ENCODE results near the gene ATP9B.

DNA sequence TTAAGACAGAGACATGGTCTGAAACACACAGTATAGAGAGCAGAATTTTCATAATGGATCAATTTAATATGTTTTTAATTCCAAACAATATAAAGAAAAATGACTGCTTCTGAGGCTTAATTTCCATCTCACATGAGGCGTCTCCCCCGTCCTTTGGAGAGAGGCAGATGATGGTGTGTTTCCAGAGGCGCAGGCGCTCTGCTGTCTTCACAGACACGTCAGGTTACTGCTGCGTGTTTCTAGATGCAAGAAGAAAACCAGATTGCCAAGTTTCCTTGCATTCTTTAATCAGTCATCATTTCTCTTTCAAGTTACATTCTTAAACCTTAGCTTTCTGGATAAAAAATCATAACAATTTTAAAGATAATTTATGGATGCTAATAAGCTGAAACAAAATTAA is 160.2 kb downstream of the ATP9B start:
- TF ChIP-seq, protein P1, sequence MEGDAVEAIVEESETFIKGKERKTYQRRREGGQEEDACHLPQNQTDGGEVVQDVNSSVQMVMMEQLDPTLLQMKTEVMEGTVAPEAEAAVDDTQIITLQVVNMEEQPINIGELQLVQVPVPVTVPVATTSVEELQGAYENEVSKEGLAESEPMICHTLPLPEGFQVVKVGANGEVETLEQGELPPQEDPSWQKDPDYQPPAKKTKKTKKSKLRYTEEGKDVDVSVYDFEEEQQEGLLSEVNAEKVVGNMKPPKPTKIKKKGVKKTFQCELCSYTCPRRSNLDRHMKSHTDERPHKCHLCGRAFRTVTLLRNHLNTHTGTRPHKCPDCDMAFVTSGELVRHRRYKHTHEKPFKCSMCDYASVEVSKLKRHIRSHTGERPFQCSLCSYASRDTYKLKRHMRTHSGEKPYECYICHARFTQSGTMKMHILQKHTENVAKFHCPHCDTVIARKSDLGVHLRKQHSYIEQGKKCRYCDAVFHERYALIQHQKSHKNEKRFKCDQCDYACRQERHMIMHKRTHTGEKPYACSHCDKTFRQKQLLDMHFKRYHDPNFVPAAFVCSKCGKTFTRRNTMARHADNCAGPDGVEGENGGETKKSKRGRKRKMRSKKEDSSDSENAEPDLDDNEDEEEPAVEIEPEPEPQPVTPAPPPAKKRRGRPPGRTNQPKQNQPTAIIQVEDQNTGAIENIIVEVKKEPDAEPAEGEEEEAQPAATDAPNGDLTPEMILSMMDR (IDR thresholded peaks at IDR 0.05 in 2 of 3, conservative IDR thresholded peaks at IDR 0.05 in 1 of 3; ENCODE audit: borderline replicate concordance in 1 of 3, insufficient read depth in 1 of 3, low read depth in 2 of 3, low read length in 2 of 3), result no peak
- TF ChIP-seq EGR1 (IDR thresholded peaks at IDR 0.05; ENCODE audit: low read depth) (no peak), POLR2A (IDR thresholded peaks at IDR 0.05; ENCODE audit: borderline replicate concordance, extremely low read depth, insufficient read depth, insufficient read length) (no peak), EZH2 (IDR thresholded peaks at IDR 0.05) (no peak), SP1 (IDR thresholded peaks at IDR 0.05; ENCODE audit: low read depth) (no peak), POLR2AphosphoS5 (IDR thresholded peaks at IDR 0.05; ENCODE audit: low read depth, low read length) (no peak), ELF1 (IDR thresholded peaks at IDR 0.05; ENCODE audit: borderline replicate concordance, low read depth) (no peak), ZNF274 (IDR thresholded peaks at IDR 0.05; ENCODE audit: low read depth, low read length) (no peak), RAD21 (IDR thresholded peaks at IDR 0.05; ENCODE audit: low read depth) (no peak), YY1 (IDR thresholded peaks at IDR 0.05; ENCODE audit: extremely low read depth, insufficient replicate concordance, low read depth, low read length) (no peak), CBX3 (IDR thresholded peaks at IDR 0.05; ENCODE audit: low read depth) (no peak)
- TF ChIP-seq, protein P2, sequence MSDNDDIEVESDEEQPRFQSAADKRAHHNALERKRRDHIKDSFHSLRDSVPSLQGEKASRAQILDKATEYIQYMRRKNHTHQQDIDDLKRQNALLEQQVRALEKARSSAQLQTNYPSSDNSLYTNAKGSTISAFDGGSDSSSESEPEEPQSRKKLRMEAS (IDR thresholded peaks at IDR 0.05), result no peak

All from HCT116 (cell line).